ENCODE measurements around the gene RABGAP1.

DNA sequence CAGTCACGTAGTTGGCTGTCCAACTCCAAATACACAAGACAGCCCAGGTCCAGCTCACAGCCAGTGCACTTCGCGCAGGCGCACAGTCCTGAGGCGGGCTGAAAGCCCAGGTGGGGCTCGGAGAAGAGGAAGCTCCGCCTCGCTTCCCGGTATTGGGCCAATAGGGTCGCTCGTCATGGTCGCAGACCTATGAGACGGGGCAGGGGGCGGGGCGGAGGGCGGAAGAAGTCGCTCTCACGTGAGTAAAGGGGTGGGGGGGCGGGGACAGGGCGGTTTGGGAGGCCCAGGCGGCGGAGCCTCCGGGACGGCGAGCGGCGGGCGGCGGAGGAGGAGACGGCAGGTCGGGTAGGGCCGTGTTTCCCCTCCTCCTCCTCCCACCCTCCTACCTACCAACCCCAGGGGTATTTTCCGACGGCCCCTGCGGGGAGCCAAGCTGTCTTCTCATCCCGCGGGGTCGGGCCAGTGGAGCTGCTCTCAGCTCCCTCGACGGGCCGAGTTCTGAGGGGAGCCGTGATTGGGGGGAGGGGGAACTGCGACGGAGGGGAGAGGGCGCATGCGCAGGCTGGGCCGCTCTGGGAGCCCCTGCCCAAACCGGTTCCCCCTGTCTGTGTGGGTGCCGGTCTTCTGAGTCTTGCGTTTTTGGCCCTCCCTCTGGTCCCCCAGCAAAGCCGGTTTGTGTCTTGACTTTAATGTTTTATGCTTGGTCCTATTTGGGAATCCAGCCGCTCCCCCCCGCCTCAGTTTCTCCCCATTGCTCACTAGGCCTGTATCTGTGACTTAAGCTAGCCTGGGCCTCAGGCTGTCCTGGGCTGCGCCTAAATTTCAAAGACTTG is at the start of gene RABGAP1:
- TF ChIP-seq PAX5 (IDR thresholded peaks at IDR 0.05; ENCODE audit: insufficient read depth, low read length, severe bottlenecking) (no peak), POLR2A (IDR thresholded peaks at IDR 0.05; ENCODE audit: low read depth, low read length) (peak; percentile 77), POLR2AphosphoS5 (IDR thresholded peaks at IDR 0.05; ENCODE audit: low read depth, low read length) (peak; percentile 85), TAF1 (IDR thresholded peaks at IDR 0.05; ENCODE audit: low read depth, low read length) (peak; percentile 49; the same call in 1 of the 2 replicates)

Measured in GM12891 (cell line).